Keratinocyte (primary cell): ENCODE measurements around the gene RPGRIP1.

Experiments
- CTCF ChIP-seq, 3 experiments: IDR thresholded peaks in 1 of 3; conservative IDR thresholded peaks in 1 of 3; optimal IDR thresholded peaks in 1 of 3; 2 replicates in 2 of 3; 3 replicates in 1 of 3; pipeline versions ENCODE3 to v1.5.1; 2011; ENCODE audit warnings: low read length in 3 of 3, mild to moderate bottlenecking in 3 of 3, moderate library complexity in 2 of 3, control low read depth in 1 of 3, inconsistent platforms in 1 of 3; ENCODE audit not compliant: insufficient read depth in 2 of 3; ENCODE audit errors: extremely low read depth in 1 of 3
- EZH2 ChIP-seq: IDR thresholded peaks from one replicate; pipeline ENCODE4 v1.6.1; 2012; ENCODE audit warnings: inconsistent platforms, mild to moderate bottlenecking, low read length, moderate library complexity

DNA sequence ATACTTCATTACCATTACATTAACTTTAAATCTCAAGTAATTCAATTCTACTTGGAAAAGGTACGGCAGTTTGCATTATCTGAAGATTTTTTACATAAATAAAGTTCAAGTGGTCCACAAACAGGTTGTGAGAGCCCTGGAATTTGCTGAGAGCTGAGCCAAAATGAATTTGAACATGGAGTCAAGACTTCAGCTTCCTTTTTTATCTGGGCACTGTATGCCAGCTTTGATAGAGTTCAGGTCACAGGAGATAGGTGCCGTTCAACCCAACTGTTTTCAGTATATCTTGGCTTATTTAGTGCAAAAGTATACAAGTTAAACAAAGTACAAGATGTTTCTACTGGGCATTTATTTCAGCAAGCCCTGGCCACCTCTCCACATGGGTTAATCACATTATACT, 39.5 kb upstream of the RPGRIP1 start:
- no peak for TF ChIP-seq CTCF (optimal IDR thresholded peaks at IDR 0.05 in 1 of 3, IDR thresholded peaks at IDR 0.05 in 1 of 3, conservative IDR thresholded peaks at IDR 0.05 in 1 of 3; ENCODE audit: extremely low read depth in 1 of 3, insufficient read depth in 2 of 3, low read length in 3 of 3)
- TF ChIP-seq EZH2 = no peak
